Stimulated activated CD8-positive, alpha-beta memory T cell treated with anti-CD3 and anti-CD28 coated beads, Interleukin-4, amount 100 ng/mL, for 48 hours (primary cell): ENCODE measurements around the gene RRP1B.
"Not testable (repeated sequence)": the region's sequence is repeated elsewhere in the genome, so short reads cannot be mapped to it uniquely, and the experiment has no call there.

Experiments
- DNase-seq: peaks from one replicate; pipeline ENCODE4 v3.0.0-alpha.2; 2020

The RRP1B gene

GRCh38 chr21:43703035-43703880 is 43.9 kb downstream of the RRP1B start:
- peak; percentile 46 for DNase-seq

- DNase-seq, result no peak
Measured at GRCh38 chr21:43707462-43707861, 48.1 kb downstream of the RRP1B start.

- no peak for DNase-seq
Measured at GRCh38 chr21:43708745-43709381, 49.5 kb downstream of the RRP1B start.

- no peak for DNase-seq
Measured at GRCh38 chr21:43712268-43712942, 53.0 kb downstream of the RRP1B start.

GRCh38 chr21:43713123-43713522 is 53.8 kb downstream of the RRP1B start:
- not testable (repeated sequence) for DNase-seq

- DNase-seq, result no peak
Measured at GRCh38 chr21:43716376-43717165, 57.2 kb downstream of the RRP1B start.

GRCh38 chr21:43717166-43717853 is 58.0 kb downstream of the RRP1B start:
- DNase-seq, result no peak

- DNase-seq, result no peak
Measured at GRCh38 chr21:43717967-43718871, 58.9 kb downstream of the RRP1B start.

GRCh38 chr21:43718872-43719747 is 59.8 kb downstream of the RRP1B start, which contains the start of gene PDXK:
Gene PDXK, plus strand, starts transcription at chr21:43719129. Its CDS starts 166 bp downstream, at chr21:43719295.
- DNase-seq, result peak; percentile 82

GRCh38 chr21:43719748-43720538 is 60.6 kb downstream of the RRP1B start:
- DNase-seq, result no peak

- DNase-seq, result no peak
Measured at GRCh38 chr21:43720539-43721166, 61.3 kb downstream of the RRP1B start.

- DNase-seq, result no peak
Measured at GRCh38 chr21:43721206-43721605, 61.8 kb downstream of the RRP1B start.

GRCh38 chr21:43721939-43722338 is 62.6 kb downstream of the RRP1B start:
- no peak for DNase-seq

GRCh38 chr21:43723648-43724047 is 64.3 kb downstream of the RRP1B start:
- no peak for DNase-seq

- DNase-seq, result no peak
Measured at GRCh38 chr21:43726686-43727518, 67.5 kb downstream of the RRP1B start.

GRCh38 chr21:43727519-43728153 is 68.3 kb downstream of the RRP1B start:
- DNase-seq, result no peak

GRCh38 chr21:43728154-43728466 is 68.8 kb downstream of the RRP1B start:
- DNase-seq, result no peak
